Choroid plexus epithelial cell (primary cell): ENCODE data around the gene LNX1.

Source experiments
- DNase-seq: peaks from one replicate; pipeline ENCODE4 v3.0.0-alpha.2; 2010; ENCODE audit warnings: low read depth
- H3K4me3 ChIP-seq: 2 replicates; pipeline ENCODE4 v1.5.1; 2011; ENCODE audit warnings: low read depth, mild to moderate bottlenecking, control low read depth, low read length, moderate library complexity
- TF ChIP-seq, protein P1 (sequence below): conservative IDR thresholded peaks from 2 replicates; pipeline ENCODE4 v1.5.1; 2011; ENCODE audit warnings: low read depth, mild to moderate bottlenecking, control low read depth, inconsistent platforms, low read length, moderate library complexity

LNX1 gene

DNA sequence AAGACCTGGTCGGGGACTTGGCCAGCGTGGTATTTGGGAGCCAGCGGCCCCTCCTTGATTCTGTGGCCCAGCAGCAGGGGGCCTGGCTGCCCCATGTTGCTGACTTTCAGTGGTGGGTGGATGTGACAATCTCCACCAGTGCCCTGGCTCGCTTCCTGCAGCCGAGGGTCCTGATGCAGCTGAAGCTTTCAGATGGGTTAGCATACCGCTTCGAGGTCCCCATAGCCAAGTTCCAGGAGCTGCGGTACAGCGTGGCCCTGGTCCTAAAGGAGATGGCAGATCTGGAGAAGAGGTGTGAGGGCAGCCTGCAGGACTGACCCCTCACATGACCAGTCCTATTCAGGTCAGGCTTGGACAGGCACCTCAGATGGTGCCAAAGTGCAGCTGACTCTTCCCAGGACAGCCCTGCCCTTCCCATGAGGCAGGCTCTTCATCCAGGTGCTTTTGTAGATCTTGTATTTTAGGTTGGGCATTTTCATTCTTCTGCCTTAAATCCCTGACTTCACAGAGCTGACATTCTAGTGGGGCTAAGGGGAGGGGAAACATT is 15.1 kb downstream of the LNX1 start:
- no peak for DNase-seq
- H3K4me3 ChIP-seq: no peak overlapping the region
- TF ChIP-seq, protein P1, sequence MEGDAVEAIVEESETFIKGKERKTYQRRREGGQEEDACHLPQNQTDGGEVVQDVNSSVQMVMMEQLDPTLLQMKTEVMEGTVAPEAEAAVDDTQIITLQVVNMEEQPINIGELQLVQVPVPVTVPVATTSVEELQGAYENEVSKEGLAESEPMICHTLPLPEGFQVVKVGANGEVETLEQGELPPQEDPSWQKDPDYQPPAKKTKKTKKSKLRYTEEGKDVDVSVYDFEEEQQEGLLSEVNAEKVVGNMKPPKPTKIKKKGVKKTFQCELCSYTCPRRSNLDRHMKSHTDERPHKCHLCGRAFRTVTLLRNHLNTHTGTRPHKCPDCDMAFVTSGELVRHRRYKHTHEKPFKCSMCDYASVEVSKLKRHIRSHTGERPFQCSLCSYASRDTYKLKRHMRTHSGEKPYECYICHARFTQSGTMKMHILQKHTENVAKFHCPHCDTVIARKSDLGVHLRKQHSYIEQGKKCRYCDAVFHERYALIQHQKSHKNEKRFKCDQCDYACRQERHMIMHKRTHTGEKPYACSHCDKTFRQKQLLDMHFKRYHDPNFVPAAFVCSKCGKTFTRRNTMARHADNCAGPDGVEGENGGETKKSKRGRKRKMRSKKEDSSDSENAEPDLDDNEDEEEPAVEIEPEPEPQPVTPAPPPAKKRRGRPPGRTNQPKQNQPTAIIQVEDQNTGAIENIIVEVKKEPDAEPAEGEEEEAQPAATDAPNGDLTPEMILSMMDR: no peak

DNA sequence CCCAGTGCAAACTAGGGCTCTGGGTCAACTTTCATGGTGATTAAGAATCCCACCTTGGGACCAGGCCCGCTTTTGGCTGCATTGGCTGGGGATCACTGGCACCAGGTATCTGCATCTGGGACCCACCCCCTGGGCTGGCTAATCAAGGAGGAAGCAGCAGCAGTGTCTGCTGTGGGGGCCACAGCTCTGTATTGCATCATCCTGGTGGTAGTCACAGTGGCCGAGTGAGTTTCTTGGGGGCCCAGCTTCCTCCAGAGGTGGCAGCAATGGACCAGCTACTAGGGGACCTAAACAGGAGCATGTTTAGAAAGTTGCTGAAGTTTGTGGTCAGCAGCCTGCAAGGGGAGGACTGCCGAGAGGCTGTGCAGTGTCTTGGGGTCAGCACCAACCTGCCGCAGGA is 15.7 kb downstream of the LNX1 start:
- TF ChIP-seq, protein P1: no peak
- no peak overlapping the region for H3K4me3 ChIP-seq
- DNase-seq: no peak

DNA sequence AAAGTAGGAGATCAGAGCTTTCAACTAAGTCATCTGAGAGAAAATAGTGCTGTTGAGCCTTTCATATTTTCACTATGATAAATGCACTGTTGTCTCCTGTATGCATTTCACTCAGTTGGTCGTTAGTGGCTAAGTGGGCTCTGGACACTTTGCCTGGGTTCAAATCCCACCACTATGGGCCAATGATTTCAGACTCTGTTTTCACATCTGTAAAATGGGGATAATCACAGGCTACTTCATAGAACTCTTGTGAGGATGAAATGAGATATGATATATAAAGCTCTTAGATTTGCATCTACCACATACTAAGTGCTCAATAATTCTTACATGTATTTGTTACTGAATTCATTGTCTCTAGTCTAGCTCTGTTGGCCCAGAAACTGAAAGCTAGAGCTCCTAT is 16.8 kb downstream of the LNX1 start:
- TF ChIP-seq, protein P1: no peak
- no peak for DNase-seq
- H3K4me3 ChIP-seq: no peak overlapping the region

DNA sequence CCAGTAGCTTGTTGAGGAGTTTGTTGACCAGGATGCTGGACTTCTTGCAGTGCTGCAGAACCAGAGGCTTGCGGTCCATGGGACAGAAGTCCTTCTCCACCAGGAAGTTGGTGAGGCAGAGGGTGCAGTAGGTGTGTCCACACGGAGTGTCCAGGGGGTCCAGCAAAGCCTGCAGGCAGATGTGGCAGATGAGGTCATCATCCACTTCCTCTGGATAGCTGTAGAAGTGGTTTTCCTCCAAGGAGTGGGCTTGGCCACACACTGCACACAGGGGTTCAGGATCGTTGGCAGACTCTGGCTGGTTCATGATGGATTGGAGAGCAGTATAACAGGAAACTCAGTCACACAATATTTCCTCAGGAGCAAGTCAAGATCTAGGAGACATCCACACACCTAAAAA is 17.6 kb downstream of the LNX1 start:
- no peak for DNase-seq
- TF ChIP-seq, protein P1: no peak

DNA sequence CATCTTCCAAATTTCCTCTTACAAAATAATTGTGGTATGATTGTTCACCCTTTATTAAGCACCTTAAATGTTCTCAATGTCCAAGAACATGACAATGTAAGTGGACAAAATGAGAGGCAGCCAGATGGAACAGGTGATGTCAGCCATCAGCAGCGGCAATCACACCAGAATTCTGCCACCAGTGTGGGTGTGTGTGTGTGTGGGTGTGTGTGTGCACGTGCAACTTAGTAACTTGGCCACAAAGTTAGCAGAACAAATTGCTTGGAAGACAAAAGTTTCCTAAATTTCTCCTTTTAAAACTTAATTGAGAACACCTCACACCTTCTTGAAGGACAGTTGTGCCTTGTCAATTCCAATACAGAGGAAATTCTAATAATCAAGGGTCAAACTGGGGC is 18.7 kb downstream of the LNX1 start:
- no peak overlapping the region for H3K4me3 ChIP-seq
- TF ChIP-seq, protein P1: no peak
- no peak for DNase-seq

More for the DNA sequence above, 17.6 kb downstream of the LNX1 start:
- no peak overlapping the region for H3K4me3 ChIP-seq

DNA sequence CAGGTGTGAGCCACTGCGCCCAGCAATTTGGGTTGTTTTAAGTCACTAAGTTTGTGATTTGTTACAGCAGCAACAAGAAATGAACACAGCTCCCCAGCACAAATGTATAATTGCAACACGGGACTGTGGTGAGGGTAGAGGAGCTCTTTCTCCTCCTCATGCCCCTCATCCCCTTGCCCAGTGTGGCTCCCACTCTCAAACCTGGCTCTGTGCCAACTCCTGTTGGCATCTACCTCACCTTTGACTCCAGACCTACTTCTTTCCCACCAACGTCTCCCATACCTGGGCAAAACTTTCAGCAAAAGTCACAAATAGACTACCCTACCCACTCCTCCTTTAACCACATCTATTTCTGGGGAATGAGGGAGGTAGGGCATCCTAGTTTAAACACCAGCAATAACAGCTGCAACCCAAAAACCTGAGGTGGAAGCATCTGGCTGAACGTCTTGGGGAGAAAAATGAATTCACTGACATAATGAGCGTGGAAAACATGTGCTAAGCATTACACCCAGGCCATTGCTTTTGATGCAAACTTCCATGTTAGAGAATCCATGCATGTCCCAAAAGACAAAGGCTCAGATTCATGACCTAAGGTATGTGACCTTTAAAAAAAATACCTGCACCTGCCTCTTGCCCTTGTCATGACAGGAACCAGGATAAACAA is 19.2 kb downstream of the LNX1 start:
- no peak for DNase-seq
- no peak overlapping the region for H3K4me3 ChIP-seq
- TF ChIP-seq, protein P1: no peak

DNA sequence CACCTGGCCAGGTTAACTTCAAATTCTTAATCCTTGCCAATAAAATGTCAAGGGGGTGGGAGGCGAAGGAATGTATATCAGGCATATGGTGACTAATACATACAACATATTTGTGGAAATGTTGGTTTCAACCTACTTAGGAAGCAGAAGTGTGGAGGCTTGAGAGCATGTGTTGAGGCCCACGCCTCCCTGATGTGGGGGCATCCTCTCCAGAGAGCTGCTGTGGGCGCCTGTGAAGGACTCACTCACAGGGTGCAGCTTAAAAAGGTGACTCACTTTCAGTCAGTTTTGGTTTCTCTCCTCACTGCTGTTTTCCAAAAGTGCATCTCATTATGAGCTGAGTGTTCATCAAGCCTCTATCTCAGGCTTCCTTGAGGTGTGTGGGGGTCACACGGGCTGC is 27.5 kb downstream of the LNX1 start:
- TF ChIP-seq, protein P1: no peak
- peak; percentile 87 for DNase-seq
- no peak overlapping the region for H3K4me3 ChIP-seq
